CD4-positive, alpha-beta memory T cell (primary cell): ENCODE data around the gene GPSM1. TPM values are rescaled to one million over a fixed set of nuclear protein-coding genes. Genes with fewer than 3 reads are reported as not detected.

Experiments
- CTCF ChIA-PET: fragments of 350-600 bp; sonication (Branson Sonifier 250); formaldehyde crosslinking; loops from one replicate; lab custom pipeline; 2021; ENCODE audit warnings: inconsistent platforms; ENCODE audit not compliant: partially characterized antibody; lab: Charles Lee
- POLR2A ChIA-PET: fragments of 350-600 bp; sonication (Branson Sonifier 250); formaldehyde crosslinking; loops from one replicate; lab custom pipeline; 2021; ENCODE audit not compliant: partially characterized antibody; lab: Charles Lee
- DNase-seq, 5 donors: peaks; one replicate each; pipeline versions ENCODE4 v3.0.0 to v3.0.0-alpha.2; 2020 to 2022; ENCODE audit warnings: mixed read lengths in 1 of 5
- H3K27ac ChIP-seq: one replicate; pipeline ENCODE4 v1.7.0; 2013; ENCODE audit warnings: low read depth, low read length
- H3K27me3 ChIP-seq: 2 replicates; pipeline ENCODE4 v1.7.0; 2013; ENCODE audit warnings: mild to moderate bottlenecking, low read length, moderate library complexity; ENCODE audit not compliant: insufficient read depth
- H3K36me3 ChIP-seq: 2 replicates; pipeline ENCODE4 v1.7.0; 2013; ENCODE audit warnings: mild to moderate bottlenecking, low read length, moderate library complexity; ENCODE audit not compliant: insufficient read depth
- H3K4me1 ChIP-seq: 2 replicates; pipeline ENCODE4 v1.7.0; 2013; ENCODE audit warnings: mild to moderate bottlenecking, low read length, moderate library complexity; ENCODE audit not compliant: insufficient read depth
- H3K4me3 ChIP-seq, 2 donors: one replicate each; pipeline ENCODE4 v1.7.0; 2013; ENCODE audit warnings: low read length in 2 of 2, mild to moderate bottlenecking in 1 of 2
- H3K9me3 ChIP-seq, 2 donors: one replicate each; pipeline ENCODE4 v1.7.0; 2013; ENCODE audit warnings: low read length in 2 of 2, control low read depth in 1 of 2; ENCODE audit not compliant: control insufficient read depth in 1 of 2
- H3K27ac Mint-ChIP-seq, 7 donors: one replicate each; pipeline ENCODE4 v1.8.0; 2020 to 2021; ENCODE audit warnings: mixed read lengths in 7 of 7, mild to moderate bottlenecking in 6 of 7, inconsistent platforms in 3 of 7, moderate library complexity in 3 of 7
- H3K27me3 Mint-ChIP-seq, 2 donors: one replicate each; pipeline ENCODE4 v1.8.0; 2020 to 2021; ENCODE audit warnings: mixed read lengths in 2 of 2
- H3K36me3 Mint-ChIP-seq, 2 donors: one replicate each; pipeline ENCODE4 v1.8.0; 2020 to 2021; ENCODE audit warnings: mixed read lengths in 2 of 2, inconsistent platforms in 1 of 2, mild to moderate bottlenecking in 1 of 2
- H3K4me1 Mint-ChIP-seq, 4 donors: one replicate each; pipeline ENCODE4 v1.8.0; 2020 to 2021; ENCODE audit warnings: mixed read lengths in 4 of 4, mild to moderate bottlenecking in 1 of 4
- H3K4me3 Mint-ChIP-seq, 8 donors: one replicate each; pipeline ENCODE4 v1.8.0; 2020 to 2021; ENCODE audit warnings: mixed read lengths in 8 of 8, mild to moderate bottlenecking in 7 of 8, moderate library complexity in 6 of 8, inconsistent platforms in 3 of 8
- H3K9me3 Mint-ChIP-seq, 8 donors: one replicate each; pipeline ENCODE4 v1.8.0; 2020 to 2021; ENCODE audit warnings: mixed read lengths in 8 of 8, mild to moderate bottlenecking in 5 of 8, inconsistent platforms in 3 of 8, moderate library complexity in 1 of 8
- intact Hi-C: fragments of 100-400 bp; cut with micrococcal nuclease; formaldehyde crosslinking; loops from one replicate; pipeline ENCODE4 v1.15.1; 2023
- polyA plus RNA-seq, 2 donors: library from polyadenylated mRNA; unstranded; fragments of 300-500 nt; fragmentation: Illumina TruSeq; gene quantifications; one replicate each; pipeline ENCODE4 v1.2.3, GENCODE V29; 2021
- total RNA-seq, 2 experiments: library from RNA; stranded (reverse); gene quantifications; one replicate each; pipeline ENCODE4 v1.2.3, GENCODE V29; 2021

GPSM1 gene
- total and polyA plus RNA-seq, 4 experiments from 2014 or later = 0.78 to 8.1 (median 4.6) TPM

DNA sequence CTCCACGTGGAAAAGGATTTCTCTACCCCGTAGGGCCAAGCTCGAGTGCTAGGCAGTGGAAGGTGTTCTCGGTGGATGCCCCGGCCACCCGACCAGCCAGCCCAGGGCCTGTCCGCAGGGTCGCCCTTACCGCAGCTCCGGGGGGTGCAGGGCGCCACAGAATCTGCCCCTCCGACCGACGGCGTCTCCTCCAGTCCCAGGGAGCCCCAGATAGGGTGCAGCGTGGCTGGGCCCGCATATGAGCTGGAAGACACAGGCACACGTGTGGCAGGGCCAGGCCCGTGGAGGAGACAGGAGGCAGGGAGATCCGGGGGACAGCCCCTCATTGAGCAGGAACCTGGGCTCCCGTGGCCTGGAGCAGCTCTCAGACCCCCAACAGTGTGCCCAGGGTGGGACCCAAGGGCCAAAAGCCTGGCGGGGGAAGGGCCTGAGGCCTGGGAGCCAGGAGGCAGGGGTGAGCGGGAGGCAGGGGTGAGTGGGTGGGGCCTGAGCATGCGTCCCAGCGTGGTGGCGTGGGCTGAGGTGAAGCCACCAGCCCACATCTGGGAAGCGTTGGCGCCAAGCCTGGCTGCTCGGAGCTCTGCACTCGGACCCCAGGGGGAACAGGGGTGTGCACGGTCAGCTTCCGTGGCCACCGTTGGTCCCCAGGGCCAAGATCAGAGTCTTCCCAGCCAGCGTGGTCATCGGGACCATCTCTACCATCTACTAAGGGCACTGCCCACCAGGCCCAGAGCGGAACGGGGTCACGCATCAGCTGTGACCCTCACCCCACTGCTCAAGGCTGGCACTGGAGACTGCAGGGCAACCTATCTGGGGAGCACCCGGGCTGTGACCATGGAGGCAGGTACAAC lies 45.7 kb upstream of the GPSM1 start:
- H3K36me3 Mint-ChIP-seq = no peaks in the 10 kb centered on the region
- H3K4me1 ChIP-seq = peaks cover 6% of the 10 kb centered on the region
- H3K27ac ChIP-seq = no peak overlapping the region
- peak overlapping the region in 1 of 7 donors; percentile 24 for H3K27ac Mint-ChIP-seq
- ChIA-PET CTCF (interaction anchor here (0.6 kb wide), 1 partner anchor 160 kb away, joined by 3 read pairs; no protein-coding TSS in a partner anchor), POLR2A (no interaction called here)
- peaks cover 0 to 4% (median 3%) of the 10 kb centered on the region in 4 donors for H3K4me1 Mint-ChIP-seq
- intact Hi-C loops = loop anchor here (2.0 to 10.0 kb wide), 2 partner anchors 149 to 677 kb away; no protein-coding TSS in a partner anchor
- H3K27me3 ChIP-seq = no peaks in the 10 kb centered on the region
- no peaks in the 10 kb centered on the region for H3K36me3 ChIP-seq
- no peak overlapping the region for H3K4me3 ChIP-seq
- H3K9me3 ChIP-seq = no peaks in the 10 kb centered on the region
- H3K4me3 Mint-ChIP-seq = peak overlapping the region in 1 of 8 donors; percentile 43
- peaks cover 1 to 5% of the 10 kb centered on the region in 2 donors for H3K27me3 Mint-ChIP-seq
- no peak for DNase-seq
- H3K9me3 Mint-ChIP-seq = no peaks in the 10 kb centered on the region

DNA sequence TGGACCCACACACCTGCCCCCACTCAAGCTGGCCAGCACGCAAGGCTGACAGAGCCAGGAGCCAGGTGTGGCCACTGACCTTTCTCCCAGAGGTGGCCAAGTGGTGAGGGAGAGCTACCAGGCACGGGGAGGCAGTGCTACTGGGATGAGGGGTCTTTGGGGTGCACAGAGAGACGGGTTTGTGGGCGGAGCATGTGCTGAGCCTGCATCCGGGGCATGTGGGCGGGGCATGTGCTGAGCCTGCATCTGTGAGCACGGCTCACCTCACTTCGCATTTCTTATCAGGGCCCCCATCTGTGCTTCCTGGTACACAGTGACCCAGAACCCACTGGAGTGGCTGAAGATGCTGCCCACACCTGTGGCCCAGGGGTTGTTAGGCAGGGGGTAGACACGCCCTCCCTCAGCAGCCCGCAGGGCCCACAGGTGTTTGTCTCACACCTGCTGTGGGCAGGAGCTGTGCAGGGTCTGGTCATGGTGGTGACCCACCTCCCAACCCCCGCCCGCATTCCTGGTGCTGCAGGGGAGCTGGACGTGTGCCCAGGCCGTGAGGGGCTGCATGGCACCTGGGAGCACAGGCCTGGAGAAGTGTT lies 45.0 kb upstream of the GPSM1 start:
- Mint-ChIP-seq H3K27me3 (peaks cover 3 to 8% of the 10 kb centered on the region in 2 donors), H3K4me1 (peaks cover 0 to 4% (median 3%) of the 10 kb centered on the region in 4 donors), H3K4me3 (peak overlapping the region in 1 of 8 donors; percentile 43), H3K27ac (peak overlapping the region in 1 of 7 donors; percentile 24), H3K36me3 (no peaks in the 10 kb centered on the region), H3K9me3 (no peaks in the 10 kb centered on the region)
- no peaks in the 10 kb centered on the region for H3K27me3 ChIP-seq
- peaks cover 6% of the 10 kb centered on the region for H3K4me1 ChIP-seq
- H3K27ac ChIP-seq = no peak overlapping the region
- H3K36me3 ChIP-seq = no peaks in the 10 kb centered on the region
- CTCF ChIA-PET = interaction anchor here (1.1 kb wide), 1 partner anchor 15 kb away, joined by 3 read pairs; no protein-coding TSS in a partner anchor
- intact Hi-C loops = loop anchor here (2.0 to 10.0 kb wide), 2 partner anchors 150 to 678 kb away; no protein-coding TSS in a partner anchor
- H3K9me3 ChIP-seq = no peaks in the 10 kb centered on the region
- DNase-seq = no peak
- no peak overlapping the region for H3K4me3 ChIP-seq
- POLR2A ChIA-PET = no interaction called here

DNA sequence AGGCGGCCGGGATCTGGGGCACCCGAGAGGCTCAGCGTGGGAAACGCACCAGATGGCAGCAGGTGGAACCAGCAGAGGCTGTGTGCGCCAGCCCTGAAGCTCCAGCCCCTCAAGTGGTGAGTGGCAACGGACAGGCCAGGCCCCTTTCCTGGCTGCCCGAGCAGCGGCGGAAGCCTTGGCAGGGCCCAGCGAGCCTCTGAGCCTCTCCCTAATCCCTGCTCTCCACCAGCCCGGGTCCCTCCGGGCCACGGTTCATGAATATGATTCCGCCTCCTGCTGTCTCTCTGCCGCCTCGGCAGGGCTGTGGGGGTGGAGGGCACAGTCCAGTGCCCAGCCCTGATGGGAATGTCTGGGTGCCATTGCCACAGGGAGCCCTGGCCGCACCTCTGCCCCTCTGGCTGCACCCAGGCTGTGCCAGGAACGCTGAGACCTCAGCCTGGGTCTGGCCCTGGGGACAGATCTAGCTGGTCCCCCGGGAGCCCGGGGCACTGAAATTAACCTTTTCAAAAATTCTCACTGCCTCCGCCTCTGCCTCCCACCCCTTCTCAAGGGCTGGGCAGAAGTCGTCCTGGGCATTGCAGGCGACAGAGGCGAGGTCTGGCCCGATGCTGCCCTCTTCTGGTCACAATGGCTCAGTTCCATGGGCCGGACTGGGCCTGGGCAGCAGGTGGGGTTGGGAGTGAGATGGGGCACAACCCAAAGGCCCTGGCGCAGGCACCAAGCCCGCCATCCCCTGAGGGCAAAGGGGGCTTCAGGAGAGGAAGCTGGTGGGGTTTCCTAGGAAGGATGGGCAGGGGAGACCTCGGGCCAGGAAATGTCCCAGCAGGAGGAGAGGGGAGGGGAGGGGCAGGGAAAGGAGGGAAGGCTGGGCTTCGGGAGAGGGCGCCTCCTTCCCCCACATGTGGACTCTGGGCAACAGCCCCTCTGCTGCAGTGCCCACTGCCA lies 43.8 kb upstream of the GPSM1 start:
- CTCF ChIA-PET = interaction anchor here (0.6 to 1.6 kb wide), 9 partner anchors 10 to 193 kb away, joined by 3 to 4 read pairs (median 3); no protein-coding TSS in a partner anchor
- POLR2A ChIA-PET = no interaction called here
- peaks cover 6% of the 10 kb centered on the region for H3K4me1 ChIP-seq
- H3K9me3 ChIP-seq = no peaks in the 10 kb centered on the region
- peaks cover 4 to 10% of the 10 kb centered on the region in 2 donors for H3K27me3 Mint-ChIP-seq
- H3K9me3 Mint-ChIP-seq = no peaks in the 10 kb centered on the region
- no peak overlapping the region for H3K4me3 ChIP-seq
- no peaks in the 10 kb centered on the region for H3K36me3 Mint-ChIP-seq
- intact Hi-C loops = loop anchor here (2.0 to 10.0 kb wide), 2 partner anchors 151 to 679 kb away; no protein-coding TSS in a partner anchor
- no peak overlapping the region for H3K27ac ChIP-seq
- H3K4me1 Mint-ChIP-seq = peaks cover 0 to 4% (median 3%) of the 10 kb centered on the region in 4 donors
- H3K36me3 ChIP-seq = no peaks in the 10 kb centered on the region
- DNase-seq = peak; percentile 55 to 68 (median 60)
- no peaks in the 10 kb centered on the region for H3K27me3 ChIP-seq
- no peak overlapping the region for H3K27ac Mint-ChIP-seq
- H3K4me3 Mint-ChIP-seq = peak overlapping the region in 1 of 8 donors; percentile 57

DNA sequence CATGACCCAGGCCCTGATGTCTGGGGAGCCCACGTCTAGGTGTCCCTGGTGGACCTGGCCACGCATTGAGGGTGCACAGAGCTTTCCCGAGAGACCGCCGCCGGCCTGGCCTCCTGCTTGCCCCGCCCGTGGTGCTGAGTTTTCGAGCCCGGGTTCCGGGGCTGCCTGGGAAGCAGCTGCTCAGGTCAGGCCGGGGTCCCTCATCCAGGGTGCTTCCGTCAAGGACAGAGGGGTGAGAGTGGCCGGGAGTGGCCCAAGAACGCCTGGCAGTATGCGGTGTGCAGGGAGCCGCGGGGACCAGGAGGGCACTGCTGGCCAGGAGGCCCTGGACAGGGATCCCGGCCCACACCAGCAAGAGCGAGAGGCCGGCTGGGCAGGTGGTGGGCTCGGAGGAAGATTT lies 43.0 kb upstream of the GPSM1 start:
- no peak overlapping the region for H3K4me3 Mint-ChIP-seq

DNA sequence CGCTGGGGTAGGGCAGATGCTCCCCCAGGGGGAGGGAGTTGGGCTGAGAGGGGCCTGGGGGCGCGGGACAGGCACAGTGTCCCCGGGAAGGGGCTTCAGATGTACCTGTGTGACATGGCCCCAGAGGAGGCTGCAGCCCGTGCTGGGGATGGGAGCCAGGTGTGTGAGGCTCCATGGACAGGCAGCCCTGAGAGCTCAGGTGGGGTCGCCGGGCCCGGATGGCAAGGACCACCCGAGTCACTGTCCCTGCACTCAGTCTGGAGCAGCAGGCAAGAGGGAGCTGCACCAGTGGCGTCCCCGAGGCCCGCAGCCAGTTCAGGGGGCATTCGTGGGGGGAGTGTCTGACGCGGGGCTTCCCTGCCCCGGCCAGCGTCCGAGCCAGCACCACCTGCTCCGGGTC lies 42.4 kb upstream of the GPSM1 start:
- peaks cover 6% of the 10 kb centered on the region for H3K4me1 ChIP-seq
- peaks cover 0 to 4% (median 3%) of the 10 kb centered on the region in 4 donors for H3K4me1 Mint-ChIP-seq
- no peaks in the 10 kb centered on the region for H3K36me3 ChIP-seq
- peaks cover 4 to 8% of the 10 kb centered on the region in 2 donors for H3K27me3 Mint-ChIP-seq
- H3K4me3 Mint-ChIP-seq = no peak overlapping the region
- ChIA-PET CTCF (interaction anchor here (0.7 kb wide), 1 partner anchor 70 kb away, joined by 3 read pairs; no protein-coding TSS in a partner anchor), POLR2A (no interaction called here)
- no peak overlapping the region for H3K4me3 ChIP-seq
- H3K27ac Mint-ChIP-seq = no peak overlapping the region
- H3K9me3 ChIP-seq = no peaks in the 10 kb centered on the region
- H3K27me3 ChIP-seq = no peaks in the 10 kb centered on the region
- H3K27ac ChIP-seq = no peak overlapping the region
- no peaks in the 10 kb centered on the region for H3K9me3 Mint-ChIP-seq
- no peak for DNase-seq
- H3K36me3 Mint-ChIP-seq = no peaks in the 10 kb centered on the region
- intact Hi-C loops = loop anchor here (10.0 kb wide), 1 partner anchor 680 kb away; no protein-coding TSS in a partner anchor

More for the DNA sequence above, 43.0 kb upstream of the GPSM1 start:
- H3K9me3 ChIP-seq = no peaks in the 10 kb centered on the region
- Mint-ChIP-seq H3K27me3 (peaks cover 4 to 8% of the 10 kb centered on the region in 2 donors), H3K36me3 (no peaks in the 10 kb centered on the region), H3K9me3 (no peaks in the 10 kb centered on the region), H3K27ac (no peak overlapping the region), H3K4me1 (peaks cover 0 to 4% (median 3%) of the 10 kb centered on the region in 4 donors)
- H3K36me3 ChIP-seq = no peaks in the 10 kb centered on the region
- H3K27me3 ChIP-seq = no peaks in the 10 kb centered on the region
- POLR2A ChIA-PET = no interaction called here
- H3K27ac ChIP-seq = no peak overlapping the region
- no peak for DNase-seq
- H3K4me1 ChIP-seq = peaks cover 6% of the 10 kb centered on the region
- CTCF ChIA-PET = interaction anchor here (0.6 to 1.6 kb wide), 9 partner anchors 11 to 194 kb away, joined by 3 to 4 read pairs (median 3); no protein-coding TSS in a partner anchor
- intact Hi-C loops = loop anchor here (10.0 kb wide), 1 partner anchor 680 kb away; no protein-coding TSS in a partner anchor
- H3K4me3 ChIP-seq = no peak overlapping the region

DNA sequence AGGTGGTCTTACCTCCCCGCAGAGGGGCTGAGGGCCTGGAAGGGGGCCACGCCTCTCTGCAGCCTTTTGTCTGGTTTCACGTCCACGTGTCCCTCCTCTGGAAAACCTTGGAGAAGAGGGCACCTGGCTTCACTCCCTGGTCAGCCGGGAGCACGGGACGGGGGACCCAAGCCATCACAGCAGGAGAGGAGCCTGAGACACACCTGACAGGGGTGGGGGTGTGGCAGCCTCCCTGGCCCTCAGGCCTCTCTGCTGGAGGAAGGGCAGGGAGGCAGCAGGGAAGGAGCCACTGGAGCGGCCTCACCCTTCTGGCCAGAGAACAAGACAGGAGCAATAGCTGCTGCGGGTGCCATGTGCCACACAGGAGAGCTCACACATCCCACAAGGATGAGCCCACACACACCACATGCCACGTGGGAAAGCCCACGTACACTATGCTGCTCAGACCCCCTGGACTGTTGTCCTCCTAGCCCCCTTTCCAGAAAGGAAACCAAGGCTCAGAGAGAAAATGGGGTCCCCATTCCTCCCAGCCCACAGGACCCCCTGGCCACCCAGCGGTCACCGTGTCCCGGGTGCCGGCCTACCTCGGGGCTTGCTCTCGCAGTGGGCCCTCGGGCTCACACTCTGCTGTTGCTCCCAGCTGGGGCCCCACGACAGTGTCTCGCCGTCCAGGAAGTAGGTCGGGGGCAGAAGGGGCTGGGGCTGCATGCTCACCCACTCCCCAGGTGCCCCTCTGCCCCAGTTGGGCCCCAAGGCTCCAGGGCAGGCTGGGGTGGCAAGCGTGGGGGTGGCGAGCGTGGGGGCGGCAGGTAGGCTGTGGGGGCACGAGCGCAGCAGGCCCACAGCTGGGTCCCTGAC lies 41.6 kb upstream of the GPSM1 start:
- Mint-ChIP-seq H3K4me3 (no peak overlapping the region), H3K9me3 (no peaks in the 10 kb centered on the region), H3K27ac (no peak overlapping the region), H3K27me3 (peaks cover 4 to 8% of the 10 kb centered on the region in 2 donors), H3K4me1 (peaks cover 0 to 4% (median 3%) of the 10 kb centered on the region in 4 donors), H3K36me3 (no peaks in the 10 kb centered on the region)
- intact Hi-C loops = loop anchor here (10.0 kb wide), 1 partner anchor 681 kb away; no protein-coding TSS in a partner anchor
- H3K4me1 ChIP-seq = peaks cover 6% of the 10 kb centered on the region
- no peak overlapping the region for H3K27ac ChIP-seq
- CTCF ChIA-PET = no interaction called here
- no peaks in the 10 kb centered on the region for H3K9me3 ChIP-seq
- H3K36me3 ChIP-seq = no peaks in the 10 kb centered on the region
- POLR2A ChIA-PET = no interaction called here
- no peak overlapping the region for H3K4me3 ChIP-seq
- no peaks in the 10 kb centered on the region for H3K27me3 ChIP-seq
- DNase-seq = no peak
